HCT116 (cell line): ENCODE results near the gene SEMA4A. TPM values are rescaled to one million over a fixed set of nuclear protein-coding genes. Genes with fewer than 3 reads are reported as not detected.

Experiments used
- SP1 ChIP-seq: IDR thresholded peaks from 2 replicates; pipeline ENCODE4 v1.6.1; 2012; ENCODE audit warnings: low read depth
- TCF7L2 ChIP-seq: IDR thresholded peaks from 2 replicates; pipeline ENCODE4 v1.7.0; 2011; ENCODE audit warnings: borderline replicate concordance, inconsistent platforms; ENCODE audit not compliant: insufficient read depth, insufficient read length; ENCODE audit errors: extremely low read depth
- ZNF274 ChIP-seq: fragments of 200-500 bp; sonication (Bioruptor generic); IDR thresholded peaks from 2 replicates; pipeline ENCODE4 v1.6.1; 2014; ENCODE audit warnings: mild to moderate bottlenecking, low read depth, low read length, inconsistent platforms
- total RNA-seq: library from RNA; stranded (reverse); gene quantifications from one replicate; pipeline ENCODE4 v1.2.1, GENCODE V29; 2021; ENCODE audit not compliant: unreplicated experiment
- TF ChIP-seq, protein P1 (sequence below): IDR thresholded peaks from 2 replicates; pipeline ENCODE4 v1.6.1; 2012; ENCODE audit warnings: low read depth
- TF ChIP-seq, protein P2 (sequence below), 3 experiments: fragments of 200-600 bp in 1 of 3; sonication (generic) in 1 of 3; IDR thresholded peaks in 2 of 3; conservative IDR thresholded peaks in 1 of 3; 2 replicates each; pipeline ENCODE4 v1.5.1; 2012 to 2017; ENCODE audit warnings: low read depth in 2 of 3, low read length in 2 of 3, antibody characterized with exemption in 1 of 3, borderline replicate concordance in 1 of 3, control low read depth in 1 of 3, mild to moderate bottlenecking in 1 of 3, mixed read lengths in 1 of 3, mixed run types in 1 of 3, moderate library complexity in 1 of 3; ENCODE audit not compliant: insufficient read depth in 1 of 3

Gene SEMA4A
- total RNA-seq, 1 experiment from 2014 or later = 0.39 TPM

DNA sequence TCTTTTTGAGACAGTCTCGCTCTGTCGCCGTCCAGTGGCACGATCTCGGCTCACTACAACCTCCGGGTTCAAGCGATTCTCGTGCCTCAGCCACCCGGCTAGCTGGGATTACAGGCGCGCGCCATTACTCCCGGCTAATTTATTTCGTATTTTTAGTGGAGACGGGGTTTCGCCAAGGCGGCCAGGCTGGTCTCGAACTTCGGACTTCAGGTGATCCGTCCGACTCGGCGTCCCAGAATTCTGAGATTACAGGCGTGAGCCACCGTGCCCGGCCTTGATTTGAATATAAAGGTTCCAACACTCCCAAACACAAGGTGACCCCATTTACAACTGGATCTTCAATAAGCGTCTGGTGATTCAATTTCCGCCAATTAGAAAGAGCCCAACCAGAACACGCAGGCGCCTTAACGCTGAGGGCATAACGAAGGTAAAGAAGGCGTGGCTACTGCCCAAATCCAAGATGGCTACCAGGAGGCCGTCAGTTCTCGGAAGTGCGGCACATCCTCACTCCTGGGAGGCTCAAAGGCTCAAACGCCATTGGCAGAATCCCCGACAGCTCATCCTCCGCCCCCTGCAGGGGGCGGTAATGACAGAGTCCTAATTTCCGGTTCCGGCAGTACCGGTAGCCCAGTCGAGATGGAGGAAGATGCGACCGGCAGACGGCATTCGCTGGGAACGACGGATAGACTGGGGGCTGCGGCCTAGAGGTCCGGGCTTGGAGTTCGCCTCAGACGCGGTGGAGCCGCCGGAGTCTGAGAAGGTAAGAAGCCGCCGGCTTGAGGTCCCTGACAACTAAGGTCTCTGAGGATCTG is 40.3 kb downstream of the SEMA4A start, which contains the start of gene SLC25A44 (continued):
- TF ChIP-seq, protein P1, sequence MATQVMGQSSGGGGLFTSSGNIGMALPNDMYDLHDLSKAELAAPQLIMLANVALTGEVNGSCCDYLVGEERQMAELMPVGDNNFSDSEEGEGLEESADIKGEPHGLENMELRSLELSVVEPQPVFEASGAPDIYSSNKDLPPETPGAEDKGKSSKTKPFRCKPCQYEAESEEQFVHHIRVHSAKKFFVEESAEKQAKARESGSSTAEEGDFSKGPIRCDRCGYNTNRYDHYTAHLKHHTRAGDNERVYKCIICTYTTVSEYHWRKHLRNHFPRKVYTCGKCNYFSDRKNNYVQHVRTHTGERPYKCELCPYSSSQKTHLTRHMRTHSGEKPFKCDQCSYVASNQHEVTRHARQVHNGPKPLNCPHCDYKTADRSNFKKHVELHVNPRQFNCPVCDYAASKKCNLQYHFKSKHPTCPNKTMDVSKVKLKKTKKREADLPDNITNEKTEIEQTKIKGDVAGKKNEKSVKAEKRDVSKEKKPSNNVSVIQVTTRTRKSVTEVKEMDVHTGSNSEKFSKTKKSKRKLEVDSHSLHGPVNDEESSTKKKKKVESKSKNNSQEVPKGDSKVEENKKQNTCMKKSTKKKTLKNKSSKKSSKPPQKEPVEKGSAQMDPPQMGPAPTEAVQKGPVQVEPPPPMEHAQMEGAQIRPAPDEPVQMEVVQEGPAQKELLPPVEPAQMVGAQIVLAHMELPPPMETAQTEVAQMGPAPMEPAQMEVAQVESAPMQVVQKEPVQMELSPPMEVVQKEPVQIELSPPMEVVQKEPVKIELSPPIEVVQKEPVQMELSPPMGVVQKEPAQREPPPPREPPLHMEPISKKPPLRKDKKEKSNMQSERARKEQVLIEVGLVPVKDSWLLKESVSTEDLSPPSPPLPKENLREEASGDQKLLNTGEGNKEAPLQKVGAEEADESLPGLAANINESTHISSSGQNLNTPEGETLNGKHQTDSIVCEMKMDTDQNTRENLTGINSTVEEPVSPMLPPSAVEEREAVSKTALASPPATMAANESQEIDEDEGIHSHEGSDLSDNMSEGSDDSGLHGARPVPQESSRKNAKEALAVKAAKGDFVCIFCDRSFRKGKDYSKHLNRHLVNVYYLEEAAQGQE = no peak
- TF ChIP-seq ZNF274 (no peak), SP1 (peak; percentile 91), TCF7L2 (peak; percentile 50)
- TF ChIP-seq, protein P2, sequence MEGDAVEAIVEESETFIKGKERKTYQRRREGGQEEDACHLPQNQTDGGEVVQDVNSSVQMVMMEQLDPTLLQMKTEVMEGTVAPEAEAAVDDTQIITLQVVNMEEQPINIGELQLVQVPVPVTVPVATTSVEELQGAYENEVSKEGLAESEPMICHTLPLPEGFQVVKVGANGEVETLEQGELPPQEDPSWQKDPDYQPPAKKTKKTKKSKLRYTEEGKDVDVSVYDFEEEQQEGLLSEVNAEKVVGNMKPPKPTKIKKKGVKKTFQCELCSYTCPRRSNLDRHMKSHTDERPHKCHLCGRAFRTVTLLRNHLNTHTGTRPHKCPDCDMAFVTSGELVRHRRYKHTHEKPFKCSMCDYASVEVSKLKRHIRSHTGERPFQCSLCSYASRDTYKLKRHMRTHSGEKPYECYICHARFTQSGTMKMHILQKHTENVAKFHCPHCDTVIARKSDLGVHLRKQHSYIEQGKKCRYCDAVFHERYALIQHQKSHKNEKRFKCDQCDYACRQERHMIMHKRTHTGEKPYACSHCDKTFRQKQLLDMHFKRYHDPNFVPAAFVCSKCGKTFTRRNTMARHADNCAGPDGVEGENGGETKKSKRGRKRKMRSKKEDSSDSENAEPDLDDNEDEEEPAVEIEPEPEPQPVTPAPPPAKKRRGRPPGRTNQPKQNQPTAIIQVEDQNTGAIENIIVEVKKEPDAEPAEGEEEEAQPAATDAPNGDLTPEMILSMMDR (IDR thresholded peaks at IDR 0.05 in 2 of 3, conservative IDR thresholded peaks at IDR 0.05 in 1 of 3; ENCODE audit: borderline replicate concordance in 1 of 3, insufficient read depth in 1 of 3, low read depth in 2 of 3, low read length in 2 of 3) = peak in 2 of 3 experiments; percentile 12 to 44; a peak in 2 of 6 replicates
